ENCODE results near the gene WWOX.

WWOX gene

GRCh38 chr16:78278056-78278450 lies 178.6 kb downstream of the WWOX start:
- no peak for DNase-seq

- DNase-seq, result no peak
Observed at GRCh38 chr16:78281115-78281514, 181.7 kb downstream of the WWOX start.

- DNase-seq, result no peak
Observed at GRCh38 chr16:78283548-78284251, 184.2 kb downstream of the WWOX start.

GRCh38 chr16:78284326-78284725 lies 184.9 kb downstream of the WWOX start:
- no peak for DNase-seq

- no peak for DNase-seq
Observed at GRCh38 chr16:78284957-78285434, 185.5 kb downstream of the WWOX start.

- DNase-seq, result no peak
Observed at GRCh38 chr16:78285437-78285922, 186.0 kb downstream of the WWOX start.

GRCh38 chr16:78286065-78286464 lies 186.6 kb downstream of the WWOX start:
- DNase-seq, result no peak

- no peak for DNase-seq
Observed at GRCh38 chr16:78288888-78289287, 189.4 kb downstream of the WWOX start.

- no peak for DNase-seq
Observed at GRCh38 chr16:78289373-78289772, 189.9 kb downstream of the WWOX start.

- DNase-seq, result no peak
Observed at GRCh38 chr16:78289844-78290277, 190.4 kb downstream of the WWOX start.

GRCh38 chr16:78290395-78290794 lies 190.9 kb downstream of the WWOX start:
- no peak for DNase-seq

GRCh38 chr16:78290872-78291591 lies 191.6 kb downstream of the WWOX start:
- DNase-seq, result no peak

GRCh38 chr16:78291604-78292003 lies 192.2 kb downstream of the WWOX start:
- no peak for DNase-seq

- DNase-seq, result no peak
Observed at GRCh38 chr16:78292086-78292843, 192.8 kb downstream of the WWOX start.

GRCh38 chr16:78292844-78293380 lies 193.5 kb downstream of the WWOX start:
- DNase-seq, result no peak

- DNase-seq, result no peak
Observed at GRCh38 chr16:78294538-78295225, 195.2 kb downstream of the WWOX start.

- DNase-seq, result no peak
Observed at GRCh38 chr16:78297066-78297666, 197.7 kb downstream of the WWOX start.

- no peak for DNase-seq
Observed at GRCh38 chr16:78298986-78299385, 199.5 kb downstream of the WWOX start.

- no peak for DNase-seq
Observed at GRCh38 chr16:78300469-78300868, 201.0 kb downstream of the WWOX start.

- DNase-seq, result no peak
Observed at GRCh38 chr16:78303946-78304345, 204.5 kb downstream of the WWOX start.

GRCh38 chr16:78306361-78306760 lies 206.9 kb downstream of the WWOX start:
- DNase-seq, result no peak
